ENCODE results near the gene CNR2.

DNA sequence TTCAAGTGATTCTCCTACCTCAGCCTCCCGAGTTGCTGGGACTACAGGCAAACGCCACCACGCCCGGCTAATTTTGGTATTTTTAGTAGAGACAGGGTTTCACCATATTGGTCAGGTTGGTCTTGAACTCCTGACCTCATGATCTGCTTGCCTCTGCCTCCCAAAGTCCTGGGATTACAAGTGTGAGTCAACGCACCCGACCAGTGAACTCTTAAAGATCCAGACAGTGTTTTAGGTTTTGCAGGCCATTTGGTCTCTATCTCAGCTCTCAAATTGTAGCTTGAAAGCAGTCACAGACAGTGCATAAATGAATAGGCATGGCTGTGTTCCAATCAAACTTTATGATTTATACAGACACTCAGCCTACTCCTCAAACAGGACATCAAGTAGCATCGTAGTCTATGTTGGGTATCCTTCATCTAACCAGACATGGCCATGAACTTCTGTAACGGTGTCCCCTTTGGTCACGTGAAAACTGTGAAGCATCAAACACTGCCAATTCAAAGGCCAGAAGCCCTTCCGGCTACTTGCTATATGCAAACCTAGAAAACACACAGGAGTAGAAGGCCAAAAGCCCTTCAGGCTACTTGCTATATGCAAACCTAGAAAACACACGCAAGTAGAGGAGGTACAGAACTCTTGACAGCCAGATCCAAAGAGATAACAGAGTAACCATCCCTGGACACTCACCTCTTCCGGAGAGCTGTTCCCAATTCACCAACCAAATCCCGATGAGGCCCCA, 48.2 kb downstream of the CNR2 start:
- TF ChIP-seq, protein P1, sequence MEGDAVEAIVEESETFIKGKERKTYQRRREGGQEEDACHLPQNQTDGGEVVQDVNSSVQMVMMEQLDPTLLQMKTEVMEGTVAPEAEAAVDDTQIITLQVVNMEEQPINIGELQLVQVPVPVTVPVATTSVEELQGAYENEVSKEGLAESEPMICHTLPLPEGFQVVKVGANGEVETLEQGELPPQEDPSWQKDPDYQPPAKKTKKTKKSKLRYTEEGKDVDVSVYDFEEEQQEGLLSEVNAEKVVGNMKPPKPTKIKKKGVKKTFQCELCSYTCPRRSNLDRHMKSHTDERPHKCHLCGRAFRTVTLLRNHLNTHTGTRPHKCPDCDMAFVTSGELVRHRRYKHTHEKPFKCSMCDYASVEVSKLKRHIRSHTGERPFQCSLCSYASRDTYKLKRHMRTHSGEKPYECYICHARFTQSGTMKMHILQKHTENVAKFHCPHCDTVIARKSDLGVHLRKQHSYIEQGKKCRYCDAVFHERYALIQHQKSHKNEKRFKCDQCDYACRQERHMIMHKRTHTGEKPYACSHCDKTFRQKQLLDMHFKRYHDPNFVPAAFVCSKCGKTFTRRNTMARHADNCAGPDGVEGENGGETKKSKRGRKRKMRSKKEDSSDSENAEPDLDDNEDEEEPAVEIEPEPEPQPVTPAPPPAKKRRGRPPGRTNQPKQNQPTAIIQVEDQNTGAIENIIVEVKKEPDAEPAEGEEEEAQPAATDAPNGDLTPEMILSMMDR (IDR thresholded peaks at IDR 0.05): no peak
- TF ChIP-seq POLR2A (IDR thresholded peaks at IDR 0.05): no peak

All from body of pancreas (tissue), 4 donors.